A673 (cell line): ENCODE data around the gene C10orf143. TPM values are rescaled to one million over a fixed set of nuclear protein-coding genes. Genes with fewer than 3 reads are reported as not detected.

Source experiments
- BruUV-seq: library from RNA; stranded (reverse); fragments of 400-500 nt; replicated peaks from 2 replicates; lab custom pipeline; 2021; lab: Mats Ljungman, UMichigan
- CTCF ChIA-PET: fragments of 300-600 bp; sonication (Branson Sonifier 250); formaldehyde crosslinking; loops from one replicate; lab custom pipeline; 2022; ENCODE audit warnings: antibody characterized with exemption; lab: Charles Lee
- POLR2A ChIA-PET: fragments of 300-600 bp; sonication (Branson Sonifier 250); formaldehyde crosslinking; loops from one replicate; lab custom pipeline; 2022; ENCODE audit warnings: antibody characterized with exemption; ENCODE audit not compliant: low non-redundant PET; lab: Charles Lee
- DNase-seq: peaks from one replicate; pipeline ENCODE4 v3.0.0-alpha.2; 2015; ENCODE audit warnings: low spot score
- H3K27ac ChIP-seq: fragments of 200-600 bp; sonication (generic); 2 replicates; pipeline ENCODE4 v1.5.1; 2016; ENCODE audit warnings: mixed run types, low read depth, mild to moderate bottlenecking, mixed read lengths, antibody characterized with exemption, low read length; ENCODE audit not compliant: poor library complexity, severe bottlenecking
- H3K27me3 ChIP-seq: fragments of 200-600 bp; sonication (generic); replicated peaks from 2 replicates; pipeline ENCODE4 v1.6.1; 2017; ENCODE audit warnings: mixed run types, low read depth, mild to moderate bottlenecking, mixed read lengths, antibody characterized with exemption, low read length; ENCODE audit not compliant: insufficient read depth, poor library complexity
- H3K36me3 ChIP-seq: fragments of 200-600 bp; sonication (generic); 2 replicates; pipeline ENCODE4 v1.6.1; 2016; ENCODE audit warnings: mixed run types, mild to moderate bottlenecking, mixed read lengths, antibody characterized with exemption, low read length; ENCODE audit not compliant: insufficient read depth, poor library complexity, severe bottlenecking
- H3K4me1 ChIP-seq: fragments of 200-600 bp; sonication (generic); 2 replicates; pipeline ENCODE4 v1.6.1; 2017; ENCODE audit warnings: mixed run types, mild to moderate bottlenecking, mixed read lengths, antibody characterized with exemption, low read length; ENCODE audit not compliant: insufficient read depth, poor library complexity, severe bottlenecking
- H3K4me3 ChIP-seq: fragments of 200-600 bp; sonication (generic); 2 replicates; pipeline ENCODE4 v1.5.1; 2016; ENCODE audit warnings: low read depth, mixed run types, mild to moderate bottlenecking, mixed read lengths, low read length; ENCODE audit not compliant: poor library complexity, severe bottlenecking
- H3K9me3 ChIP-seq: fragments of 200-600 bp; sonication (generic); 2 replicates; pipeline ENCODE4 v1.6.1; 2016; ENCODE audit warnings: mixed run types, low read depth, mild to moderate bottlenecking, mixed read lengths, antibody characterized with exemption, low read length; ENCODE audit not compliant: poor library complexity, severe bottlenecking
- EZH2 ChIP-seq: fragments of 200-600 bp; sonication (generic); IDR thresholded peaks from 2 replicates; pipeline ENCODE4 v1.6.1; 2017; ENCODE audit warnings: borderline replicate concordance, low read depth, mild to moderate bottlenecking, mixed read lengths, antibody characterized with exemption, low read length; ENCODE audit not compliant: poor library complexity, severe bottlenecking
- intact Hi-C: fragments of 100-400 bp; cut with micrococcal nuclease; formaldehyde crosslinking; loops from one replicate; pipeline ENCODE4 v1.10.0; 2022; ENCODE audit not compliant: unreplicated experiment
- total RNA-seq: library from RNA; stranded (reverse); gene quantifications from 2 replicates; pipeline ENCODE4 v1.2.3, GENCODE V29; 2021
- TF ChIP-seq, protein P1 (sequence below): fragments of 300-800, 200-600 bp; sonication (generic); conservative IDR thresholded peaks from 2 replicates; pipeline ENCODE4 v1.5.1; 2017; ENCODE audit warnings: low read depth, mild to moderate bottlenecking, antibody characterized with exemption, low read length, moderate library complexity, mixed read lengths

Gene C10orf143
- total RNA-seq, 1 experiment from 2014 or later: 1.8 TPM

DNA sequence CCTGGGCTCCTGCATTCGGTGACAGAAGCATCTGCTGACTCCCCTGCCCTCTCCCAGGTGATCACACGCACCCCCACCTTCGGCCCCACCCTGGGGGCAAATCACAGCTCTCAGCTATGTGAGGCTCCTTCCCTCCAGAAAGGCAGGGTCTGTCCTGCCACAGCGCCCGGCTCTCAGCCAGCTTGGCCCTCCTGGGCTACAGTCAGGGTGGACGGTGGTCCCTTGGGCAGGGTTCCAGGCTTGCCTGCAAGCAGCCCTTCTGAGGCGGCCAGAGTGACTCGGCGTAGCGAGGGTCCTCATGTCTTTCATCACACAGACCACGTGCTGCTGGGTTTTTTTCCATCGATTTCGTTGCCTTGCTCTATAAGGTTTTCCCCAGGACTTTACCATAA lies 93.0 kb downstream of the C10orf143 start:
- no peaks in the 10 kb centered on the region for H3K9me3 ChIP-seq
- no peak overlapping the region for H3K4me3 ChIP-seq
- H3K36me3 ChIP-seq: no peaks in the 10 kb centered on the region
- BruUV-seq: no TSS peak
- no peaks in the 10 kb centered on the region for H3K4me1 ChIP-seq
- TF ChIP-seq, protein P1, sequence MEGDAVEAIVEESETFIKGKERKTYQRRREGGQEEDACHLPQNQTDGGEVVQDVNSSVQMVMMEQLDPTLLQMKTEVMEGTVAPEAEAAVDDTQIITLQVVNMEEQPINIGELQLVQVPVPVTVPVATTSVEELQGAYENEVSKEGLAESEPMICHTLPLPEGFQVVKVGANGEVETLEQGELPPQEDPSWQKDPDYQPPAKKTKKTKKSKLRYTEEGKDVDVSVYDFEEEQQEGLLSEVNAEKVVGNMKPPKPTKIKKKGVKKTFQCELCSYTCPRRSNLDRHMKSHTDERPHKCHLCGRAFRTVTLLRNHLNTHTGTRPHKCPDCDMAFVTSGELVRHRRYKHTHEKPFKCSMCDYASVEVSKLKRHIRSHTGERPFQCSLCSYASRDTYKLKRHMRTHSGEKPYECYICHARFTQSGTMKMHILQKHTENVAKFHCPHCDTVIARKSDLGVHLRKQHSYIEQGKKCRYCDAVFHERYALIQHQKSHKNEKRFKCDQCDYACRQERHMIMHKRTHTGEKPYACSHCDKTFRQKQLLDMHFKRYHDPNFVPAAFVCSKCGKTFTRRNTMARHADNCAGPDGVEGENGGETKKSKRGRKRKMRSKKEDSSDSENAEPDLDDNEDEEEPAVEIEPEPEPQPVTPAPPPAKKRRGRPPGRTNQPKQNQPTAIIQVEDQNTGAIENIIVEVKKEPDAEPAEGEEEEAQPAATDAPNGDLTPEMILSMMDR: no peak
- TF ChIP-seq EZH2: no peak
- intact Hi-C loops: no loop called here
- DNase-seq: no peak
- ChIA-PET CTCF (no interaction called here), POLR2A (no interaction called here)
- H3K27me3 ChIP-seq: no peaks in the 10 kb centered on the region
- no peak overlapping the region for H3K27ac ChIP-seq

DNA sequence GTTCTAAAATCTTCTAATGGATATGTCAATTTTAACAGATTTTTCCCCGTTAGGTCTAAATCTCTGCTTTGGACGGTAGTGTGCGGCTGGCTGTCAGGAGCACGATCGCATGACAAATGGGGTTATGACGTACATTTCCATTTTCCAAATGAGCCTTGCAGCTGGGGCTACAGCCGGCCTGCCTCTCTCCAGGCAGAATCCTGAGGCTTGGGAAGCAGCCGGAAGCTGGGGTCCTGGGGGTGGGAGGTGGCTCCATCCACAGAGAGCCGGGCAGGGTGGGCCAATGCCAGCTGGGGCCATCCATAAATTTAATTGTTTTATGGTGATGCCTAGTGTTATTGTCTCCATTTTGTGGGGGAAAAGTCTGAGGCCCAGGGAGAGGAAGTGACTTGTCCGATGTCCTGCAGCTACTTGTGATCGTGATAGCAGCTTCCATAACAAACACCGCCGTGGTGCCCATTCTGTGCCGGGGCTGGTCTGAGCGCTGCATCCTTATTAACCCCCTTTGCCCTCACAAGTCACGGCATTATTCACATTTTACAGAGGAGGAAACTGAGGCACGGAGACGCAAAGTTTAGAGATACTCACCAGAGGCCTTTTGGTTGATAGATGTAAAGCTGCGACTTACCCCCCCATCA lies 93.5 kb downstream of the C10orf143 start:
- TF ChIP-seq EZH2: no peak
- TF ChIP-seq, protein P1: no peak
- no peaks in the 10 kb centered on the region for H3K4me1 ChIP-seq
- no peaks in the 10 kb centered on the region for H3K9me3 ChIP-seq
- H3K27ac ChIP-seq: no peak overlapping the region
- POLR2A ChIA-PET: no interaction called here
- CTCF ChIA-PET: no interaction called here
- DNase-seq: no peak
- intact Hi-C loops: no loop called here
- no peaks in the 10 kb centered on the region for H3K27me3 ChIP-seq
- no TSS peak for BruUV-seq
- no peak overlapping the region for H3K4me3 ChIP-seq
- H3K36me3 ChIP-seq: no peaks in the 10 kb centered on the region

DNA sequence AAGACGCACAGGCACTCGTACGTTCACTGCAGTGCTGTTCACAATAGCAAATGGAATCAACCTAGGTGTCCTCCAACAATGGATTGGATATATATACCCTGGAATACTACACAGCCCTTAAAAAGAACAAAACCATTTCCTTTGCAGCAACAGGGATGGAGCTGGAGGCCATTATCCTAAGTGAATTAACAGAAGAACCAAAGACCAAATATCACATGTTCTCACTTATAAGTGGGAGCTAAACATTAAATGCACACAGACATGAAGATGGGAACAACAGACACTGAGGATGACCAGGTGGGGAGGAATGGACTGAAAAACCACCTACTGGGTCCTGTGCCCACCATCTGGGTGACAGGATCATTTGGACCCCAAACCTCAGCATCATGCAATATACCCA lies 94.5 kb downstream of the C10orf143 start:
- H3K27ac ChIP-seq: no peak overlapping the region
- H3K4me3 ChIP-seq: no peak overlapping the region
- CTCF ChIA-PET: no interaction called here
- POLR2A ChIA-PET: no interaction called here
- TF ChIP-seq EZH2: no peak
- TF ChIP-seq, protein P1: no peak
- no peaks in the 10 kb centered on the region for H3K9me3 ChIP-seq
- no peaks in the 10 kb centered on the region for H3K36me3 ChIP-seq
- no peaks in the 10 kb centered on the region for H3K27me3 ChIP-seq
- H3K4me1 ChIP-seq: no peaks in the 10 kb centered on the region
- no TSS peak for BruUV-seq
- DNase-seq: no peak
- intact Hi-C loops: no loop called here
